ENCODE results near the gene SELENOO. TPM values are rescaled to one million over a fixed set of nuclear protein-coding genes. Genes with fewer than 3 reads are reported as not detected.

The SELENOO gene
- total RNA-seq, 4 donors from 2014 or later: 36.1 to 66.6 (median 44.8) TPM

- whole genome bisulfite sequencing, 2 donors: 79 to 83% methylated on average over 15 of the region's 15 CpGs
- H3K4me1 ChIP-seq: peaks cover 0 to 62% (median 29%) of the 10 kb centered on the region in 4 donors
Observed at GRCh38 chr22:50264946-50265669, 64.3 kb downstream of the SELENOO start.

GRCh38 chr22:50266994-50267393 lies 66.2 kb downstream of the SELENOO start:
- no peak for TF ChIP-seq CTCF (IDR thresholded peaks at IDR 0.05)
- H3K36me3 ChIP-seq: no peaks in the 10 kb centered on the region
- H3K9me3 ChIP-seq: no peaks in the 10 kb centered on the region
- 69 to 91% methylated on average over 18 to 23 of the region's 37 CpGs for WGBS, 2 donors
- H3K4me1 ChIP-seq: peaks cover 0 to 65% (median 44%) of the 10 kb centered on the region in 4 donors
- H3K27me3 ChIP-seq: peaks cover 0 to 40% of the 10 kb centered on the region in 2 donors
- no peak for DNase-seq (ENCODE audit: low spot score in 2 of 2)
- peak overlapping the region in 2 of 4 donors; percentile 22 to 49 for H3K4me3 ChIP-seq
- no peak overlapping the region for H3K27ac ChIP-seq

More at GRCh38 chr22:50264946-50265669, 64.3 kb downstream of the SELENOO start:
- TF ChIP-seq EP300 (IDR thresholded peaks at IDR 0.05) (no peak), CTCF (IDR thresholded peaks at IDR 0.05) (no peak), POLR2A (IDR thresholded peaks at IDR 0.05) (no peak)
- no peak for DNase-seq (ENCODE audit: low spot score in 2 of 2)
- Histone ChIP-seq H3K27ac (no peak overlapping the region), H3K36me3 (no peaks in the 10 kb centered on the region), H3K4me3 (no peak overlapping the region), H3K27me3 (peaks cover 0 to 47% of the 10 kb centered on the region in 2 donors), H3K9me3 (no peaks in the 10 kb centered on the region)

Other genes with a start within 250 kb of the SELENOO start
- 100 to 1,000 TPM in 3 of 4 donors, 10 to 100 TPM in 1; 98.3 to 138 (median 119) TPM for gene PIM3, start 240.2 kb upstream of the SELENOO start, total RNA-seq
- not detected for gene IL17REL, start 188.2 kb upstream of the SELENOO start, total RNA-seq
- gene TTLL8, start 142.7 kb upstream of the SELENOO start, total RNA-seq: not detected
- not detected for gene MLC1, start 115.6 kb upstream of the SELENOO start, total RNA-seq
- 1 to 10 TPM; 1.0 to 3.7 (median 2.6) TPM for gene MOV10L1, start 111.0 kb upstream of the SELENOO start, total RNA-seq
- gene PANX2, start 30.3 kb upstream of the SELENOO start, total RNA-seq: under 1 TPM in 1 of 4 donors, not detected in 3; 0.30 TPM
- gene TRABD, start 15.1 kb upstream of the SELENOO start, total RNA-seq: 10 to 100 TPM; 22.4 to 71.4 (median 27.1) TPM
- gene TUBGCP6, start 44.0 kb downstream of the SELENOO start, total RNA-seq: 100 to 1,000 TPM in 1 of 4 donors, 10 to 100 TPM in 3; 72.2 to 127 (median 78.6) TPM
- 100 to 1,000 TPM in 1 of 4 donors, 10 to 100 TPM in 3; 41.2 to 105 (median 55.4) TPM for gene HDAC10, start 50.3 kb downstream of the SELENOO start, total RNA-seq
- gene MAPK12, start 60.7 kb downstream of the SELENOO start, total RNA-seq: 10 to 100 TPM; 12.3 to 32.0 (median 24.1) TPM
- 10 to 100 TPM in 3 of 4 donors, 1 to 10 TPM in 1; 8.7 to 33.3 (median 19.6) TPM for gene MAPK11, start 69.4 kb downstream of the SELENOO start, total RNA-seq
- 100 to 1,000 TPM; 135 to 193 (median 165) TPM for gene PLXNB2, start 106.6 kb downstream of the SELENOO start, total RNA-seq
- gene DENND6B, start 126.0 kb downstream of the SELENOO start, total RNA-seq: 10 to 100 TPM in 3 of 4 donors, 1 to 10 TPM in 1; 8.6 to 13.1 (median 11.7) TPM
- gene PPP6R2, start 142.3 kb downstream of the SELENOO start, total RNA-seq: 100 to 1,000 TPM in 1 of 4 donors, 10 to 100 TPM in 3; 55.9 to 112 (median 76.7) TPM

All from tibial nerve (tissue), 4 donors.